ENCODE data around the gene ASTN2.

DNA sequence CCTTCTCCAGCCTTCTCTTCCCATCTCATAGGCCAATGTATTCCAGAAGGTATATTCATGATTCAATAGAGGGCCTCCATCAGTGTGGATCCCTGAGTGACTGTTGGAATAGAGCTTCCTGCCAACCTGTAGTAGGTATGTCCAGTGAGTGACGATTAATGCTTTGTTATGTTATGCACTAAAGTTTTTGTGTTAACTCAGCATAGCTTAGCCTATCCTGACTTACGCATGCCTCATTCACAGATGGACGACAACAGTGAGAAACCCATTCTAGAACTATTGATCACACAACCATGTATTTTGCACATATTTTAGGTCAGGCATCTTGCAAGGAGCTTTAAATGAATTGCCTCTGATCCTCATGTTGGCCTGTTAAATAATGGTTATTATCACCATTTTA lies 953.2 kb downstream of the ASTN2 start:
- TF ChIP-seq, protein P1, sequence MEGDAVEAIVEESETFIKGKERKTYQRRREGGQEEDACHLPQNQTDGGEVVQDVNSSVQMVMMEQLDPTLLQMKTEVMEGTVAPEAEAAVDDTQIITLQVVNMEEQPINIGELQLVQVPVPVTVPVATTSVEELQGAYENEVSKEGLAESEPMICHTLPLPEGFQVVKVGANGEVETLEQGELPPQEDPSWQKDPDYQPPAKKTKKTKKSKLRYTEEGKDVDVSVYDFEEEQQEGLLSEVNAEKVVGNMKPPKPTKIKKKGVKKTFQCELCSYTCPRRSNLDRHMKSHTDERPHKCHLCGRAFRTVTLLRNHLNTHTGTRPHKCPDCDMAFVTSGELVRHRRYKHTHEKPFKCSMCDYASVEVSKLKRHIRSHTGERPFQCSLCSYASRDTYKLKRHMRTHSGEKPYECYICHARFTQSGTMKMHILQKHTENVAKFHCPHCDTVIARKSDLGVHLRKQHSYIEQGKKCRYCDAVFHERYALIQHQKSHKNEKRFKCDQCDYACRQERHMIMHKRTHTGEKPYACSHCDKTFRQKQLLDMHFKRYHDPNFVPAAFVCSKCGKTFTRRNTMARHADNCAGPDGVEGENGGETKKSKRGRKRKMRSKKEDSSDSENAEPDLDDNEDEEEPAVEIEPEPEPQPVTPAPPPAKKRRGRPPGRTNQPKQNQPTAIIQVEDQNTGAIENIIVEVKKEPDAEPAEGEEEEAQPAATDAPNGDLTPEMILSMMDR (IDR thresholded peaks at IDR 0.05; ENCODE audit: low read depth, low read length, poor library complexity, severe bottlenecking), result no peak
- TF ChIP-seq EZH2phosphoT487 (IDR thresholded peaks at IDR 0.05; ENCODE audit: borderline replicate concordance, low read length), result no peak

All from DOHH2 (cell line).